22Rv1 (cell line): Measurements from ENCODE around the gene SETX.

Experiments used
- CTCF ChIP-seq: fragments of 450-650 bp; IDR thresholded peaks from 2 replicates; pipeline ENCODE4 v1.5.1; 2017; ENCODE audit warnings: mild to moderate bottlenecking
- ZFX ChIP-seq: fragments of 450-650 bp; IDR thresholded peaks from 2 replicates; pipeline ENCODE4 v1.6.1; 2017; ENCODE audit warnings: antibody characterized with exemption, borderline replicate concordance

GRCh38 chr9:132354637-132355355 is at the start of gene SETX:
- TF ChIP-seq CTCF (no peak), ZFX (no peak)
